SK-N-SH treated with all-trans-retinoic acid at 6 μM for 48 hours (cell line): ENCODE data around the gene POLE.

ENCODE experiments used
- ATAC-seq: fragments of 200-7000 bp; cut with Tn5 transposase; 3 replicates; pipeline ENCODE4 v1.9.1; 2020; ENCODE audit warnings: mild to moderate bottlenecking, moderate library complexity
- BACH2 ChIP-seq: fragments of 250-450 bp; sonication (Bioruptor Pico); IDR thresholded peaks from 2 replicates; pipeline ENCODE4 v1.9.0; 2021; ENCODE audit warnings: mild to moderate bottlenecking, borderline replicate concordance
- CREB5 ChIP-seq: fragments of 250-450 bp; sonication (Bioruptor Pico); IDR thresholded peaks from 2 replicates; pipeline ENCODE4 v1.5.1; 2020; ENCODE audit warnings: low read depth, mild to moderate bottlenecking, moderate library complexity
- CSDC2 ChIP-seq: fragments of 250-450 bp; sonication (Bioruptor Pico); IDR thresholded peaks from 2 replicates; pipeline ENCODE4 v1.5.0; 2020; ENCODE audit warnings: mild to moderate bottlenecking, moderate library complexity
- CSRNP3 ChIP-seq: fragments of 250-450 bp; sonication (Bioruptor Pico); IDR thresholded peaks from 2 replicates; pipeline ENCODE4 v1.5.1; 2021; ENCODE audit warnings: mild to moderate bottlenecking, moderate library complexity
- ESRRG ChIP-seq: fragments of 250-450 bp; sonication (Bioruptor Pico); IDR thresholded peaks from 2 replicates; pipeline ENCODE4 v1.6.1; 2021; ENCODE audit warnings: mild to moderate bottlenecking
- GLIS3 ChIP-seq: fragments of 250-450 bp; sonication (Bioruptor Pico); IDR thresholded peaks from 2 replicates; pipeline ENCODE4 v1.5.0; 2020; ENCODE audit warnings: mild to moderate bottlenecking, moderate library complexity
- ISL1 ChIP-seq: fragments of 250-450 bp; sonication (Bioruptor Pico); IDR thresholded peaks from 2 replicates; pipeline ENCODE4 v2.1.2; 2022; ENCODE audit warnings: mild to moderate bottlenecking, moderate library complexity
- OSR1 ChIP-seq: fragments of 250-450 bp; sonication (Bioruptor Pico); IDR thresholded peaks from 2 replicates; pipeline ENCODE4 v1.8.0; 2022; ENCODE audit warnings: moderate library complexity, mild to moderate bottlenecking, inconsistent platforms
- PATZ1 ChIP-seq: fragments of 250-450 bp; sonication (Bioruptor Pico); IDR thresholded peaks from 2 replicates; pipeline ENCODE4 v1.8.0; 2020; ENCODE audit warnings: mild to moderate bottlenecking, moderate library complexity, borderline replicate concordance
- POU6F1 ChIP-seq: fragments of 250-450 bp; sonication (Bioruptor Pico); IDR thresholded peaks from 2 replicates; pipeline ENCODE4 v1.8.0; 2021; ENCODE audit warnings: low read depth, mild to moderate bottlenecking, moderate library complexity, borderline replicate concordance
- PPARA ChIP-seq: fragments of 250-450 bp; sonication (Bioruptor Pico); IDR thresholded peaks from 2 replicates; pipeline ENCODE4 v1.5.0; 2020; ENCODE audit warnings: mild to moderate bottlenecking, borderline replicate concordance
- SNAI2 ChIP-seq: fragments of 250-450 bp; sonication (Bioruptor Pico); IDR thresholded peaks from 2 replicates; pipeline ENCODE4 v1.5.0; 2020; ENCODE audit warnings: mild to moderate bottlenecking, moderate library complexity
- TCF4 ChIP-seq: fragments of 250-450 bp; sonication (Bioruptor Pico); IDR thresholded peaks from 2 replicates; pipeline ENCODE4 v1.8.0; 2021; ENCODE audit warnings: mild to moderate bottlenecking, moderate library complexity, borderline replicate concordance
- TOX ChIP-seq: fragments of 250-450 bp; sonication (Bioruptor Pico); IDR thresholded peaks from 2 replicates; pipeline ENCODE4 v1.8.0; 2021; ENCODE audit warnings: mild to moderate bottlenecking, moderate library complexity, borderline replicate concordance
- TSHZ2 ChIP-seq: fragments of 250-450 bp; sonication (Bioruptor Pico); IDR thresholded peaks from 2 replicates; pipeline ENCODE4 v1.5.0; 2020; ENCODE audit warnings: mild to moderate bottlenecking, moderate library complexity
- ZC3H10 ChIP-seq: fragments of 250-450 bp; sonication (Bioruptor Pico); IDR thresholded peaks from 2 replicates; pipeline ENCODE4 v1.5.1; 2021; ENCODE audit warnings: mild to moderate bottlenecking, moderate library complexity
- ZFP3 ChIP-seq: fragments of 250-450 bp; sonication (Bioruptor Pico); IDR thresholded peaks from 2 replicates; pipeline ENCODE4 v1.5.0; 2020; ENCODE audit warnings: mild to moderate bottlenecking, moderate library complexity
- ZFP30 ChIP-seq: fragments of 450-650 bp; formaldehyde crosslinking; IDR thresholded peaks from 2 replicates; pipeline ENCODE4 v1.5.0; 2022; ENCODE audit warnings: mild to moderate bottlenecking, moderate library complexity
- ZNF565 ChIP-seq: fragments of 450-650 bp; formaldehyde crosslinking; conservative IDR thresholded peaks from 2 replicates; pipeline ENCODE4 v1.5.0; 2020; ENCODE audit warnings: low read depth, mild to moderate bottlenecking, moderate library complexity
- ZNF70 ChIP-seq: fragments of 450-650 bp; formaldehyde crosslinking; IDR thresholded peaks from 2 replicates; pipeline ENCODE4 v1.5.0; 2020; ENCODE audit warnings: mild to moderate bottlenecking, moderate library complexity
- ZNF8 ChIP-seq: fragments of 450-650 bp; formaldehyde crosslinking; IDR thresholded peaks from 2 replicates; pipeline ENCODE4 v1.5.0; 2020; ENCODE audit warnings: mild to moderate bottlenecking, moderate library complexity

Gene POLE

GRCh38 chr12:132579744-132580143 is 107.4 kb downstream of the POLE start (continued):
- TF ChIP-seq TSHZ2 (no peak), GLIS3 (CRISPR knock-in tag) (no peak), CREB5 (CRISPR knock-in tag) (no peak), PATZ1 (CRISPR knock-in tag) (no peak), PPARA (CRISPR knock-in tag) (no peak), ISL1 (CRISPR knock-in tag) (no peak), ZC3H10 (CRISPR knock-in tag) (no peak)

GRCh38 chr12:132578826-132579225 is 108.3 kb downstream of the POLE start:
- ATAC-seq = no peak
- TF ChIP-seq ZNF565 (CRISPR knock-in tag) (no peak), CSDC2 (no peak), ZNF70 (no peak), ZFP30 (no peak), CSRNP3 (CRISPR knock-in tag) (no peak), BACH2 (CRISPR knock-in tag) (no peak), GLIS3 (CRISPR knock-in tag) (no peak), PPARA (CRISPR knock-in tag) (no peak), TOX (CRISPR knock-in tag) (no peak), OSR1 (CRISPR knock-in tag) (no peak), ESRRG (CRISPR knock-in tag) (no peak)

- no peak for ATAC-seq
- TF ChIP-seq TOX (CRISPR knock-in tag) (no peak), TCF4 (CRISPR knock-in tag) (no peak), GLIS3 (CRISPR knock-in tag) (no peak), ESRRG (CRISPR knock-in tag) (no peak), ZNF70 (no peak), OSR1 (CRISPR knock-in tag) (no peak), CSRNP3 (CRISPR knock-in tag) (no peak), ZNF8 (CRISPR knock-in tag) (no peak), POU6F1 (no peak), CREB5 (CRISPR knock-in tag) (no peak), ISL1 (CRISPR knock-in tag) (no peak), PPARA (CRISPR knock-in tag) (no peak), CSDC2 (no peak), ZC3H10 (CRISPR knock-in tag) (no peak), BACH2 (CRISPR knock-in tag) (no peak), ZFP3 (CRISPR knock-in tag) (no peak), SNAI2 (CRISPR knock-in tag) (no peak), TSHZ2 (no peak)
These were observed 109.0 kb downstream of the POLE start for GRCh38 chr12:132578118-132578517.
